Fibroblast of the conjunctiva (primary cell): Measurements from ENCODE around the gene KCTD19.
"Not testable (repeated sequence)": the region's sequence is repeated elsewhere in the genome, so short reads cannot be mapped to it uniquely, and the experiment has no call there.

Experiments
- DNase-seq: peaks from one replicate; pipeline ENCODE4 v3.0.0-alpha.2; 2010; ENCODE audit warnings: low read depth

KCTD19 gene

DNA sequence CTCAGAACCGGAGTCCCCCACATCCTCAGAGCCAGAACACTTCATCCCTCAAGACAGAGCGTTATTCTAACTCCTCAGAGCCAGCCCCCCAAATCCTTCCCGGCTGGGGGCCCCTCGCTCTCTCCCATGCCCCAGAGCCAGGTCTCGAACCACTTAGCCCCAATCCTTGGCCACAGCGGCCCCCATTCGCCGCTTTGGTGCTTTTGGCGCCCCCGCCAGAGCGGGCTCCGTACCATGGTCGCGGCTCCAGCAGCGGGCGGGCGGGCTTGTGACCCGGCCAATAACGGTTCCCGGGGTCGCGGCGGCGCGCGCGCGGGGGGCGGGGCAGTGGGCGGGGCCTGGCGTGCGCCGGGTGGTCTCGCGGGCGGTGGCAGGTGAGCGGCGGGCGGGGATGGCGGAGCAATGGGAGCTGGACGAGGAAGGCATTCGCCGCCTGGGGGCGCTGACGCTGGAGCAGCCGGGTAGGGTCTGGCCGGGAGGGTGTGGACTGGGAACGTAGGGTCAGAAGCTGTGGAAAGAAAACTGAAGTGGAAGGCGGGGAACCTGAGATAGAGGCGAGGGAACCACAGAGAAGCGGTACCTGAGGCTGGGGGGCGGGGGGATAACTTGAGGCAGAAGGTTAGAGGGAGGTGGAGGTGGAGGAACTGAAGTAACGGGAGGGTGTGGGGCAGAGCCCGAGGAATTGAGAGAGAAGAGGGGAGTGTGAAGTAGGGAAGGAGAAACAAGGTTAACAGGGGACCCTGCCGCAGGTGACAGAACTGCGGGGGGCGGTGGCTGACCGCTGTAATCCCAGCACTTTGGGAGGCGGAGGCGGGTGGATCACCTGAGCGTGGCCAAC, at the start of gene KCTD19, which contains the start of gene LRRC36:
Gene KCTD19 (minus strand): TSS at position 270 of the 838 bp plus-strand sequence. CDS start 34 bp downstream, at position 236.
Gene LRRC36 (plus strand): TSS at position 344 of the 838 bp plus-strand sequence. CDS start 48 bp downstream, at position 392.
- DNase-seq = no peak

DNA sequence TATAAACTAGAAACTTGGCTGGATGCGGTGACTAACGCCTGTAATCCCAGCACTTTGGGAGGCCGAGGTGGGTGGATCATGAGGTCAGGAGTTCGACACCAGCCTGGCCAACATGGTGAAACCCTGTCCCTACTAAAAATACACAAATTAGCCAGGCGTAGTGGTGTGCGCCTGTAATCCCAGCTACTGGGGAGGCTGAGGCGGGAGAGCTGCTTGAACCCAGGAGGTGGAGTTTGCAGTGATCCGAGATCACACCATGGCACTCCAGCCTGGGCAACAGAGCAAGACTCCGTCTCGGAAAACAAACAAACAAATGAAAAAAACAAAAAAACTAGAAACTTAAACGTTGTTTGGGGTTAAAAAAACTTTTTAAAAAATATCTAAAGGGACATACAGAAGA, 49.5 kb upstream of the KCTD19 start:
- DNase-seq = not testable (repeated sequence)

DNA sequence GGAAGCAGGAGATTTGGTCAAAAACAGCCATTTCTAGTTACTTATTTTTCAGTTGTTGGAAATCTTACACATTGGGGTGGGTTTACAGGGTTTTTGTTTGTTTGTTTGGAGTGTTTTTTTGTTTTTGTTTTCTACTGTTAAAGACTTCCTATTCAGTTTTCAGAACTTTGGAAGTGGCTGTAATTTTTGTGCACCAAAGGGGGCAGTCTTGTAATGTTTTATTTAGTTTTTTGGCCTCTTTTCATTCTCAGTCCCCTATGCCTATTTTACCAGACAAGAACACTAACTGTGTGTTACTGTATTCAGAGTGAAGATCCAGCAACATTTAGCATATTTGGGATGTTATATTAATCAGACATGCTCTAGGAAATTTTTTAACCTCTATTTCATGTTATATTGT, 46.1 kb upstream of the KCTD19 start:
- no peak for DNase-seq

DNA sequence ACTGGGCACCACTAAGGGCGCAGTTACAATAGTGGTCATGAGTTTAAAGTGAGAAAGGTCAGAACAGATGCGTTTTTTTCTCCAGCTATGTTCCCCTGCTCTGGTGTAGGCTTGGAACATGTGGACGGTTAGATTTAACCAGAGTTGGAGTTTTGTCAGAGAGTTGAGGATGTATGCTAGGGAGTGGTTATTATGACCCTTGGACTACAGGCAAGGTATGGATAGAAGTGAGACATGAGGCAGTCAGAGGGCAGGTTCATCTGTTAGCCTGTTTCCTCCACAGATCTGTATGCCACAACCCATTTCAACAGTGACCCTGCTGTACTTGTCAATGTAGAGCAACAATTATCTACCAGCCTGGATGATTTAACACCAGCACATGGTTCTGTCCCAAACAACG, 44.1 kb upstream of the KCTD19 start:
- DNase-seq = no peak

DNA sequence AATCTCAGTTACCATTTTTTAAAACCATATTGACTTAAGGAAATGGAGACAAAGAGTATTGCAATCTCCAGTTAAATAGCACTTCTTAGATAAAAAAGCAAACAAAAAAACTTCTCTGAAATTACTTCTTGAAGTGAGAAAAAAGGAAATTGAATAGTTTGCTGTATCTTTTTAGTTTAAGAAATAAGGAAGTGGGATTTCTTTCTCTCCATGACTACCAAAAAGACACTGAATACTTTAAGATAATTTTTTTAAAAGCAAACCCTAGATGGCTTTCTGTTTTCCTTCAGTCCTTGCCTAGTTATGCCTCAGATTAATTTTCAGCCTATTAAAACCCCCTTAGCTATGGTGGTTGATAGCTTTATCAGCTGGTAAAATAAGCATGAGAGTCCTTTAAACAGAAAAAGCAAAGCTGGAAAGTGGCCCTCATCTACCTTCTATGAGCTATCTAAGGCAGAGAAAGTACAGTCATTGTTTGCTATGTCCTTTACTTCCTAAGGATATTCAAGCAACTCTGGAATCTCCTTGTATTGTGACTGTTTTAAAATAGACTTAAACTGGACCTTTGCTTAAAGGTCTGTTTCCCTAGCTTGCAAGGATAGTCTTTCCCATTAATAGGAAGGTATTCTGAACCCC, 38.2 kb upstream of the KCTD19 start:
- no peak for DNase-seq

DNA sequence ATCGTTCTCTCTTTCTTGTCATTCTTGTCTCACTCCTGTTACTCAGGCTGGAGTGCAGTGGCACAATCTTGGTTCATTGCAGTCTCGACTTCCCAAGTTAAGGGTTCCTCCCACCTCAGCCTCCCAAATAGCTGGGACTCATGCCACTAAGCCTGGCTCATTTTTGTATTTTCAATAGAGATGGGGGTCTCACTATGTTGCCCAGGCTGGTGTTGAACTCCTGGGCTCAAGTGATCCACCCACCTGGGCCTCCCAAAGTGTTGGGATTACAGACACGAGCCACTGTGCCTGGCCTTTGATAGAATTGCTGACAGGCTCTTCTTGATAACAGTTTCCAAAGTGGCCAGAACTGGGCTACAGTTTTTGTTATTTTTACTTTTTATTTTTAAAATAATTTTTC, 34.5 kb upstream of the KCTD19 start:
- no peak for DNase-seq

DNA sequence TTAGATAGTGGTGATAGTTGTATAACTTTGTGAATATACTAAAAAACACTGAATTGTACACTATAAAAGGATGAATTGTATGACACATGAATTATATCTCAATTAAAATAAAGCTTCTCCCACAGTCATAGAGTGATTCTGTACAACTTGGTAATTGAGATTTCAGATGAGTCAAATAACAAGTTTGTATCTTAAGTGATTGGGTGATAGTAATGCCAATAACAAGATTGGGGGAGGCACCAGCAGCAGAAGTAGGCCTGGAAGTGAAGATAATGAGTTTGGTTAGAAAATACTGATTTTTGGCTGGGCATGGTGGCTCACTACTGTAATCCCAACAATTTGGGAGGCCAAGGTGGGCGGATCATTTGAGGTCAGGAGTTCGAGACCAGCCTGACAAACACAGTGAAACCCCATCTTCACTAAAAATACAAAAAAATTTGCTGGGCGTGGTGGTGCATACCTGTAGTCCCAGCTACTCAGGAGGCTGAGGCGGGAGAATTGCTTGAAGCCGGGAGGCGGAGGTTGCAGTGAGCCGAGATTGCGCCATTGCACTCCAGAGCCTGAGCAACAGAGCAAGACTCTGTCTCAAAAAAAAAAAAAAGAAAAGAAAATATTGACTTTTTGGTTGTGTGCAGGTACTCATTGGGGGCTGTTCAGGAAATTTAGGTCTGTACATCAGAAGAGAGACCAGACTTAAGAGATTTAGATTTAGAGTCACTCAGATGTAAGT, 33.2 kb upstream of the KCTD19 start:
- not testable (repeated sequence) for DNase-seq

DNA sequence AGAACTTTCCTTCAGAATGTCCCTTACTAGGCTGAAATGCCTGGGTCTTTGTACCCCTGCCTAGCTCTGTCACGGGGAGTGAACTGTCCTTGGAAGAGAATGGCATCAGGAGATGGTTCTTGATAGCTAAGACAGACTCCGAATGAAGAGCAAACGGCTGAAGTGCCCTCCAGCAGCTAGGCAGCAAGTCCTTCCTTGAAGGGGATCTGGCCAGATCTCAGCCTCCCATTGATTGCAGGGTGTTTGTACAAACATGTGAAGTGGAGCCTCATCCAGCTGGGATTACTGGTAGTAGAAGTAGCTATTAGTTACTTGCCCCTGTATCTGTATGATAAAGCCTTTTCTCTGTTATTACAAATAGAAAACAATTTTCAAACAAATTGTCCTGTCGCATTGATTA, 31.0 kb upstream of the KCTD19 start:
- DNase-seq = no peak

DNA sequence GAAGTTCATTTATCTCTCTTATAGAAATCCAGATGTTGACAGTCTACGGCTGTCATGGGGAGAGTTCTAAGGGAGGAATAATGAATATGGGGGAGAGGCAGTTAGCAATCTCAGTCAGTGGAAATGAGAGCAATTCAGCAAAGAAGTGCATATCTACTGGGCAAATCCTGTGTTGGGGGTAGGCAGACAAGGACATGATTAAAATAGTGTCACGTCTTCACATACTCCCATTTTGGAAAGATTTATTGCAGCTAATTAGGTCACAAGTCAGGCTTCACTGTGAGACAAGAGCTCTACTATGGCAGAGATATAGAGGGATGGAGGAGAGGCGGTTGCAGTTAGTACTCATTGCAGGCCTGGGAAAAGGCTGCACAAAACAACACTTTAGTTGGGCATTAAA, 29.9 kb upstream of the KCTD19 start:
- DNase-seq = no peak

DNA sequence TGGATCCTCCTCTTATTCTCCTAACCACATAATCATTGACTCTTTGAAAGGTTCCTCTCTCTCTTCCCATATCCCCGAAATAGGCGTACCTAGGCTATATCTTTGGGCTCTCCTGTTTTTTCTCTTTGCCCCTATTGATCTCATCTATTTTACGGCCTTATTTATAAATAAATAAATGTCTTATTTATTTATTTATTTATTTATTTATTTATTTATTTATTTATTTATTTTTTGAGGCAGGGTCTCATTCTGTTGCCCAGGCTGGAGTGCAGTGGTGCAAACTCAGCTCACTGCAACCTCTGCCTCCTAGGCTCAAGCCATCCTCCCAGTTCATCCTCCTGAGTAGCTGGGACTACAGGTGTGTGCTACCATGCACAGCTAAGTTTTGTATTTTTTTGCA, 25.9 kb upstream of the KCTD19 start:
- DNase-seq = not testable (repeated sequence)

DNA sequence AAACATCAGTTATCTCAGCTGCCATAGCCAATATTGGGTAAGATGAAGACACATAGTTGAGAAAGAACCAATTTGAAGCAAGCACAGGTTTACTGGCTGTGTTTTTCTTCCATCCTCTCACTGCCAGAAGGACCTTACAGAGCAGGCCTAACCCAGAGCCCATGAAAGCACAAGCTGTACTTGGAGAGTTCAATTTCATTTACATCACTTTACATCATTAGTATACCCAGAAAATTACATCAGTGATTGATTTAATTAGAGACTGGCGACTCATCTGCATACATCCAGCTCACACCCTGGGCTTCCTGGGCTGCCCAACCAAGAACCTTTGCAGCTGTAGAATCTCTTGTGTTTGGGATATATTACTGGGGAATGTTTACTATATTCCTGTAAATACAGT, 23.8 kb upstream of the KCTD19 start:
- DNase-seq = no peak

DNA sequence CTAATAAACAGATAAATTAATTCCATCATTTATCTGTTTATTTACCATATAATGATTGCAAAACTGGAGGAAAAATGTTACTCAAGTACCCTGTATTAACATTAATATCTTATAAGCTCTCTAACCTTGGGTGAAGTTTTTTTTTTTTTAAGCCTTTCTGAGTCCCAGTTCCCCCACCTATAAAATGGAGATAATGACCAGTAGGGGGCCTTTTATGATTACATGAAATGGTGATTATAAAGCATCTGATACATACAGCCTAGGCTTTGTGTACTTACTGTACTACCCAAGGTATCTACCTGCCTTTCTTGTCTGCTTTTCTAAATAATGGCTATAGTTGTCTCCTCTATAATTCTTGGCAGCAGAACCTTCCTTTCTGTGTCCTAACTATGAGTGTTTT, 22.6 kb upstream of the KCTD19 start:
- peak; percentile 8 for DNase-seq

DNA sequence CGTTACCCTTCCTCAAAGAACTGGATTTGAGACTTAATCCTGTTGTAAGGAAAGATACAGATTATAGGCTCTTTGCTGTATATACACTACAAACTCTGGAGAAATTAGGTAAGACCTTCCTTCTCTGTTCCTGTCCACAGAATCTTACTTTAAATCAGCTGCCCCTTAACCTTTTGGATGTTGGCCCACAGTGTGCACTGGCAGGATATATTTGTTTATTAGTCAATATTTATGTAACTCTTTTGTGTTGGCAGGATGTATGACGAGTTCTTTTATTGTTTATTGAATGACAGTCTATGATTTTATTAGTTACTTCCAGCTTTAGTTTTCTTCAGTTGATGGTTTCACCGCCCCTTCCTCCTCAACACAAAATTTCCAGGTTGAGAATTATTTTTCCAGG, 19.8 kb upstream of the KCTD19 start:
- no peak for DNase-seq

DNA sequence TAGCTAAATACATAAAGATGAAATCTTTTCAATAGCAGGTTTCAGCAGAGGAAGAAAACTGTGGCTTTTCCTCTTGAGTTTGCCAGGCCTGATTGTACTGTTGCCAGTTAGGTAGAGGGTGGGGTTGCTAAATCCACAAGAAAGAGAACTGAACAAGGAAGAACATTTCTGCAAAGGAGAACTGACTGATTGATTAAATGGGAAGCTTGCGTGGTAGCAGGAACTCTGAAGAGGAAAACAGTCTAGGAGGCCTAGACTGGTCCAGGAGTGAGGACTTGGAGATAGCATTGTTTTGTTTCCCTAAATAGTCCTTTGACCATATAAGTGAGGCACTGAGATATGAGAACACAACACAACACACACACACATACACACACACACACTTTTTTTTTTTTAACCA, 18.9 kb upstream of the KCTD19 start:
- DNase-seq = no peak

DNA sequence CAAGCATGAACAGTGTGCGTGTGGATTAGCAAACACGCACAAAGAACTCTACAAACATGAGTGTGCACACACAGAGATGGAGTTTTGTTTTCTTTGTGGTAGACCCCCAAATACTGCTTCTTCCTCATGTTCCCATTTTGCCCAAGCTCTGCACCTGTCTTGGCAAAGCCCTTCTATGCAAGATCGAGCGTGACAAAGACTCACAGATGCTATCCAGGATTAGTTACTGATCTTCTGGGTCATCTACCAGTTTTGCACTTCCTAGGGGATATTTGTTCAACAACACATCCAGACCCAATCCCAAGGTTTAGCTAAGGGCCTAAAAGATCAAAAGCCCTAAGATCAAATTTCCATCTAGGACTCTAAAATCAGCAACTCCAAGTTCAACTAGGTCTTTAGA, 16.1 kb upstream of the KCTD19 start:
- no peak for DNase-seq

DNA sequence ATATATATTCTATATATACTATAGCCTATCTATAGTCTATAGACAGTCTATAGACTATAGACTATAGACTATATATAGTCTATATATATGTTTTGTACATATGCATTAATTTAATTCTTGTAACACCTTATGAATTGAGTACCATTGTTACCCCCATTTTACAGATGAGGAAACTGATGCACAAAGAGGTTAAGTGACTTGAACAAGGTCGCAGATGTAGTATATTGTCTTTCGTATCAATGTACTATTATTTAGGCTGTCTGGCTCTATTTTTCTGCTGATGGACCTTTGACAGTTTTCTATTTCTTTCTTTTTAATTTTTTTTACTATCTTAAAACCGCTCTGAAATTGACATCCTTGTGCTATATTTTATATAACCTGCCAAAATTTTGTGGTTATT, 14.7 kb upstream of the KCTD19 start:
- DNase-seq = no peak

DNA sequence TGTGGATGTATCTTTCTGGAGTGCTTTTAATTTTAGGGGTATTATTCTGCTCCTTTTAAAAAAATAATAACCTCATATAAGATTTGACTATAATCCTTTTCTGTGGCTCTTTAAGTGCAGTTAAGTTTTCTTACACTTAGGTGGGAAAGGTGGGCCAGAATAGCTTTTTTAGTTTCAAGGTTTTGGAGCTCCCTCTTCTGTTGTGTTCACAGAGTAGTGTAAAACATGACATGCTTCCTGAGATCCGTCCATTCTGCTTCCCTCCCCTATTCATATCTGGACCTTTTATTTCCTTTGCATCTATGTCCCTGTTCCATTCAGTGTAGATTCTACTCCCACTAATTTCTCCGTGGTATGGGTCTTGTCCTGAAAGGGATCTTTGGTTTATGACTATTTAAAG, 12.9 kb upstream of the KCTD19 start:
- no peak for DNase-seq

DNA sequence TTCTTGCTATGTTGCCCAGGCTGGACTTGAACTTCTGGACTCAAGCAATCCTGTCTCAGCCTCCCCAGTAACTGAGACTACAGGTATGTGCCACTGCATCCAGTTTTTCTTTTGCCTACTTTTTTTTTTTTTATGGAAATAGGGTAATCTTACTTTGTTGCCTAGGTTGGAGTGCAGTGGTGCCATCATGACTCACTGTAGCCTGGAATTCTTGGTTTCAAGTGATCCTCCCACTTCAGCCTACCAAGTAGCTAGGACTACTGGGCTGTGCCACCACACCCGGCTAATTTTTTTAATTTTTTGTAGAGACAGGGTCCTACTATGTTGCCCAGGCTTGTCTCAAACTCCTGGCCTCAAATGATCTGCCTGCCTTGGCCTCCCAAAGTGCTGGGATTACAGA, 10.1 kb upstream of the KCTD19 start:
- DNase-seq = no peak

DNA sequence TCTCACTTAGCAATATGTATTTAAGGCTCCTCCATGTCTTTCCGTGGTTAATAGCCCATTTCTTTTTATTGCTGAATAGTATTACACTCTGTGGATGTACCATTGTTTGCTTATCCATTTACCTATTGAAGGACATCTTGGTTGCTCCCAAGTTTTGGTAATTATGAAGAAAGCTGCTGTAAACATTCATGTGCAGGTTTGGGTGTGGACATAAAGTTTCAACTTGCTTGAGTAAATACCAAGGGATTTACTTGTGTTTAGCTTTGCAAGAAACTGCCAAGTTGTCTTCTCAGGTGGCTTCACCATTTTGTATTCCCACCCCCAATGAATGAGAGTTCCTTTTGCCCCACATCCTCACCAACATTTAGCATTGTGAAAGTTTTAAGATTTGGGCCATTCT, 9.6 kb upstream of the KCTD19 start:
- no peak for DNase-seq

DNA sequence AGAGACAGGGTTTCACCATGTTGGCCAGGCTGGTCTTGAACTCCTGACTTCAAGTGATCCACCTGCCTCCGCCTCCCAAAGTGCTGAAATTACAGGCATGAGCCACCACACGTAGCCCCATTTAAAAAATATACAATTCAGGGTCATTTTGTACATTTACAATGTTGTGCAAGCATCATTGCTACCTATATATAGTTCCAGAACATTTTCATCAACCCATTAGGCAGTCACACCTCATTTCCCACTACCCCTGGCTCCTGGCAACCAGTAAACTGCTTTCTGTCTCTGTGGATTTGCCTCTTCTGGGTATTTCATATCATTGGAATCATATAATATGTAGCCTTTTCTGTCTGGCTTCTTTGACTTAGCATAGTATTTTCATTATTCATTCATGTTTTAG, 6.8 kb upstream of the KCTD19 start:
- no peak for DNase-seq

DNA sequence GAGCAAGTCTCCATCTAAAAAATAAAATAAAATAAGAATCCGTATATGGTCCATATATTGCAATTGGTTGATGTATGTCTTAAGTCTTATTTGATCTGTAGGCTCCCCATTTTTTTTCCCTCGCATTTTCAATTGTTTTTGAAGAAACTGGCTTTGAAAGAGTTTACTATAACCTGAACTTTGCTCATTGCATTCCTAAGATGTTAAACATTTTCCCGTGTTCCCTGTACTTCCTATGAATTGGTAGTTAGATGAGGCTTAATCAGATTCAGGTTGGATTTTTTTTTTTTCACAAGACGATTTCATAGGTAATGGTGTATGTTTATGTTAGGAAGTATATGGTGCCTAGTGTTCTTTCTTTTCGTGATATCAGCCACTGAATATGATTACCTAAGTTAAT, 3.4 kb upstream of the KCTD19 start:
- no peak for DNase-seq

DNA sequence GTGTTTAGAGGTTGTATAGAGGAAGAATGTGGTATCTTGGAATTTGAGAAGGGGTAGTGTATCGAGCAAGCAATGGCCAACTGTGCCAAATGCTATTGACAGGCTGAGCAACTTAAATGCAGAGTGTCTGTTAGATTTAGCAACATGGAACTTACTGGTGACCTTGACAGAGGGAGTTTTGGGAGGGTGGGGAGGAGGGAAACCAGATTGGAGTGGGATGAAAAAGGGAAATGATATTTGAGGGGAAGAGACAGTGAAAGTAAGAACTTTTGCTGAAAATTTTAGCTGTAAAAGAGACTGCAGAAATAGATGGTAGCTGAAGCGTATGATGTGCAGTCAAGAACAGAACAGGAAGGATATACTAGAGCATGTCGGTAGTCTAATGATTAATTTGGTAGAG, 1.2 kb upstream of the KCTD19 start:
- DNase-seq = no peak

DNA sequence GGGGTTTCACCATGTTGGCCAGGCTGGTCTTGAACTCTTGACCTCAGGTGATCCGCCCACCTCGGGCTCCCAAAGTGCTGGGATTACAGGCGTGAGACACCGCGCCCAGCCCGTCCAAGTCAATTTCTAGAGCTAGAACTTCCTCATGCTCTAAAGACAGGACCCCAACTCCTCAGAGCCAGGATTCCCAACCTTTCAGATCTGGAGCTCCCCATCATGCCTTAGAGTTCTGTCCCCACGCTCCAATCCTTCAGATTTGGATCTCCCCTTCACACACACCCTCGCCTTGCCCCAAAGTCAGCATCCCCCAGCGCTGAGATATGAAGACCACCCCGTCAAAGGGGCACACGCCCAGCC, 448 bp downstream of the KCTD19 start:
- no peak for DNase-seq
